ENCODE results near the gene NATD1.

DNA sequence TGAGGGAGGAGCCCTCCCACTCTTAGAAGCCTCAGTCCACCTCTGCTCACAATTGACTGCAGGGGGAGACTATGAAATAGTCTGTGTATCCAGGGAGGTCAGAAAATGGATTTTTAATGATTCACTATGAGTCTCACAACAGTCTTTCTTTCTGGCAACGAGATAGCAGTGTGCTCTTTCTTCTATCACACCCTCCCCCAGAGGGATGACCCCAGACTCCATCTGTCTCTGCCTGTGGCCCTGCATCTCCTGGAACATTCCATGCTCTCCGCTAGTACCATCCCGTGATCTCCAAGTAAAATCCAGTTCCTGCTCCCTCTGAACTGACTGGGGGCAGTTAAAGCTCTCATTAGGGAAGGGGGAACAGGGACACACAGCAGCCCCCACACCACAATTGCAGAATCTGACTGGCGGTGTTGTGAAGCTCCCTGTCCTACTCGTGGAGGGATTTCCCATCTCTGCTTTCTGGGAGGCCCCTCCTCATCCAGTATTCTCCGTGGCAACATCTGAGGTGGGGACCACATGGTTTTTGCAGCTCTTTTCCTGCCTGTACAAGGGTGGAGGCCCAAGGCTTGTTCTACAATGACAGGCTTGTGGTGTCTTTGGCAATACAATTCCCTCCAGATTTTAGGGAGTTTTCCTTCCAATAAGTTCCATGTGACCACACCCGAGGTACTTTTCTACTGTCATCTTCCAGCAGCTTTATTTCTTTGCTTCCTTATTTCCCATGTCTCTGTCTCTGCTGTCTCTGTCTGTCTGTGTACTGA lies 19.4 kb downstream of the NATD1 start:
- no peak for TF ChIP-seq POLR2AphosphoS5 (IDR thresholded peaks at IDR 0.05; ENCODE audit: borderline replicate concordance, low read depth, low read length)
- TF ChIP-seq FOXP2 (optimal IDR thresholded peaks at IDR 0.05; ENCODE audit: control extremely low read depth, extremely low read length, insufficient read depth), result no peak
- TF ChIP-seq EZH2 (IDR thresholded peaks at IDR 0.05), result no peak

Data from SK-N-MC (cell line).